ENCODE data around the gene RFC3.
"Not testable (repeated sequence)": the region's sequence is repeated elsewhere in the genome, so short reads cannot be mapped to it uniquely, and the experiment has no call there.

The RFC3 gene

GRCh38 chr13:33812829-33813228 is 5.1 kb upstream of the RFC3 start:
- not testable (repeated sequence) for DNase-seq (ENCODE audit: low spot score)

- no peak for DNase-seq (ENCODE audit: low spot score)
Measured at GRCh38 chr13:33815011-33815550, 2.9 kb upstream of the RFC3 start.

- DNase-seq (ENCODE audit: low spot score), result no peak
Measured at GRCh38 chr13:33816912-33817311, 1.0 kb upstream of the RFC3 start.

DNA sequence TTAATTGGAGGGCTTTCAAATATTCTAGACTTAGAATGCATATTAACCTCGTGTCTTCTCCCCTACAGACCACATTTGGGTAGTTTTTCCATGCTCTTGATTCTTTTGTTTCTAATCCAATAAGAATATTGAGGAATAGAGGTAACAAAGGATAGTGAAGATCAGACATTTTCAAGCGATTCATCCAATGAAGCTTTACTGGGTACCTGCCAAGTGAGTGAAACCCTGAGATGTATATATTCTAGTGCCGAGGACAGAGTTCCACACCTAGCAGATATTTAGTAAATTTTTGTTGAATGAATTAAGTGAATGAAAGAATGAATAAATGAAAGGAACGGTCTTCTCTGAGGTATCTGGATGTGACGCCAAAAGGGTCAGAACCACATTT is 442 bp upstream of the RFC3 start:
- DNase-seq (ENCODE audit: low spot score), result peak; percentile 34

- DNase-seq (ENCODE audit: low spot score), result no peak
Measured at GRCh38 chr13:33825083-33825482, 7.1 kb downstream of the RFC3 start.

DNA sequence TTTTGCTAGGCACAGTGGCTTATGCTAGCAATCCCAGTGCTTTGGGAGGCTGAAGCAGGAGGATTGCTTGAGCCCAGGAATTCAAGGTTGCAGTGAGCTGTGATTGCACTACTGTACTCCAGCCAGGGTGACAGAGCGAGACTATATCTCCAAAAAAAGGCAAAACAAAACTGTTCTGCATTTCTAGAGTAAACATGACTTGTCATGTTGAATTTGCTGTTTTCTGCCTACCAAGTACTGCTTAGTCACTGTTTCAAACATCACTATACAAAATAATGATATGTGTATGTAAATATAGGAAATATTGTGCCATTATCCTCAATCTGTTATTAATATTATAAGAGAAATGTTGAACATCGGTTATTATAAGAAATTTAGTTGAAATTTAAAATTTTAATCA is 9.2 kb downstream of the RFC3 start:
- DNase-seq (ENCODE audit: low spot score), result no peak

DNA sequence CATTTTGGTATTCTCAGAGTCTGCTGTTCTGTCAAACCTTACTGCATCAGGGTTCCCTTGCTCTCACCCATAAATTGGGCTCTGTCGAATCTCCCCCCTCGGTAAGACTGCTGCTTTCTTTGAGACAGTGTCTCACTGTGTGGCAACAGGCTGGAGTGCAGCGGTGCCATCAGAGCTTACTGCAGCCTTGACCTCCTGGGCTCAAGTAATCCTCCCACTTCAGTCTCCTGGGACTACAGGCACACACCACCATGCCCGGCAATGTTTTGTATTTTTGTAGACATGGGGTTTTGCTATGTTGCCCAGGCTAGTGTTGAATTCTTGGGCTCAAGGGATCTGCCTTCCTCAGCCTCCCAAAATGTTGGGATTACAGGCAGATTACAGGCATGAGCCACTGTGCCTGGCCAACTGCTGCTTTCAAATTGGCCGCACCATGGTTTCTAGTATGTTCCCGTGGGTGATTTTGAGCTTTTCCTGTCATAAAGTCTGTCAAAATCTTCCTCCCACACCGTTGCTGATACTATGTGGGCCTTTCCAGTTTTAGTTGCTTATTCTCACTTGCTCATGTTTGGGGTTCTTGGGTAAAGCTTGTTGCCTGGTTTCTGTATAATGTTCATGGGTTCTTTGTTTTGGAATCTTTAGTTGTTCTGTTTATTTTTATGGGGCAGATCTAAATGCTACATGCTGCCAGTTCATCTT is 10.6 kb downstream of the RFC3 start:
- DNase-seq (ENCODE audit: low spot score), result no peak

DNA sequence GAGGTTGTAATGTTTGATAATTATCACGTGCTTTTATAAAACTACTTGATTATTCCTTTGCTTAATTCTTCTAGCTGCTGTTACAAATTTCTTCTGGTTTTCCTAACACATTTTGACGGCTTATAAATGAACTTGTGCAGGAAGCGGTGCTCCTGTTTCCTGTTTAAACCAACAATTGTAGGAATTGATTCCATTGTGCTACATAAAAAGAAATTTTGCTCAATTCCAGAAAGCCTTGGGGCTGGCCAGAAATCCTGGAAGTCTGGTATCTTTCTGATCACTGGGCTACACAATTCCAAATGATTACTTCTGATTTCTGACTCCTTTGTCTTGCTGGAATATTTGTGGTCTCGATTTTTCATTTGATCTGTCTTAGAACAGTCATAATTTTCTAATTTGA is 14.9 kb downstream of the RFC3 start:
- no peak for DNase-seq (ENCODE audit: low spot score)

GRCh38 chr13:33838647-33839046 is 20.7 kb downstream of the RFC3 start:
- DNase-seq (ENCODE audit: low spot score), result no peak

DNA sequence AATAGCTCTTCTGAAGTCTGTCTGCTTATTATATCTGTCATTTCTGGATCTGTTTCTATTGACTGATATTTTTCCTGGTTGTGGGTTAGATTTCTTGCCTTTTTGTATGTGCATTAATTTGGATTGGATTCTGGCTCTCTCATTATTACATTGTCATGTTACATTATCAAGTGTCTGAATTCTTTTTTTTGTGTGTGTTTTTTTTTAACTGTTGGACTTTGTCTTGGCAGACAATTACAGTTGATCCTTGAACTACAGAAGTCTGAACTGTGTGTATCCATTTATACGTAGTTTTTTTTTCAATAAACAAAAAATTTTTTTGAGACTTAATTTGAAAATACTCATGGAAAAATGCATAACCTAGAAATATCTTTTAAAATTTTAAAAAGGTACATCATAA is 22.5 kb downstream of the RFC3 start:
- no peak for DNase-seq (ENCODE audit: low spot score)

GRCh38 chr13:33842207-33842606 is 24.3 kb downstream of the RFC3 start:
- no peak for DNase-seq (ENCODE audit: low spot score)

DNA sequence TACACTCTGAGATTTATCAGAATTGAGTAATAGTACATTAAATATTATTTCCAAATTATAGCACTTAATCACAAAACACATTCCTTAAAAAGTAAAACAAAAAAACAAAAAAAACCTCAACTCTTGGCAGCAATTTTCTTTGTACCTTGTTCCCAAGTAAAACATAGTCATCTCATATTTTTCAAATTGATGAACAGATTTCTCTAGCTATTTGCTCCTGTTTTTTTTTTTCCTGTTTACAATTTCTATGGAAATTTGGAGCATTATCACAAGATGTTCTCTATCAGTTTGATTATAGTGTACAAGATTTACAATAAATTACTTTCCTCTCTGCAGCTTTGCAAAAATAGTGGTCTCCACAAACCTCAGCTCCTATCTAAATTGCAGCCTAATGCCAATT is 25.0 kb downstream of the RFC3 start:
- DNase-seq (ENCODE audit: low spot score), result no peak

GRCh38 chr13:33845572-33846302 is 27.8 kb downstream of the RFC3 start:
- no peak for DNase-seq (ENCODE audit: low spot score)

- no peak for DNase-seq (ENCODE audit: low spot score)
Measured at GRCh38 chr13:33846303-33847062, 28.5 kb downstream of the RFC3 start.

- no peak for DNase-seq (ENCODE audit: low spot score)
Measured at GRCh38 chr13:33849211-33849610, 31.3 kb downstream of the RFC3 start.

- DNase-seq (ENCODE audit: low spot score), result no peak
Measured at GRCh38 chr13:33855371-33855895, 37.5 kb downstream of the RFC3 start.

DNA sequence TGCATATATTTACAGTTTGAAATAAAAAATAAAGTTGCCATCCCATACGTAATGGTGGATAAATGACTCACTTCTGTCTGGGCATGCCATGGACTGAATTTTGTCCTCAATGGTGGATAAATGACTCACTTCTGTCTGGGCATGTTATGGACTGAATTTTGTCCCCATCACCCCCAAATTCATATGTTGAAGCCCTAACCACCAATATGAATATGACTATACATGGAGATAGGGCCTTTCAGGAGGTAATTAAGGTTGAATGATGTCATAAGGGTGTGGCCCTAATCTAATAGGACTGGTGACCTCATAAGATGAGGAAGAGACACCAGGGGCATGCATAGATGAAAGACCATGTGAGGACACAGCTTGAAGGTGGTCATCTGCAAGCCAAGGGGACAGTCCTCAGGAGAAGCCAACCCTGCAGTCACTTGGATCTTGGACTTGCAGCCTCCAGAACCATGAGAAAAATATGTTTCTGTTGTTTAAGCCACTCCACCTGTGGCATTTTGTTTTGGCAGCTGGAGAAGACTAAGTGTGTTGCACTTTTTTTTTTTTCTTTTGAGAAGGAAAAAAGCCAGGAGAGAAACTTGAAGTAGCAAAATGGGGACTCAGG is 41.8 kb downstream of the RFC3 start:
- DNase-seq (ENCODE audit: low spot score), result peak; percentile 2

DNA sequence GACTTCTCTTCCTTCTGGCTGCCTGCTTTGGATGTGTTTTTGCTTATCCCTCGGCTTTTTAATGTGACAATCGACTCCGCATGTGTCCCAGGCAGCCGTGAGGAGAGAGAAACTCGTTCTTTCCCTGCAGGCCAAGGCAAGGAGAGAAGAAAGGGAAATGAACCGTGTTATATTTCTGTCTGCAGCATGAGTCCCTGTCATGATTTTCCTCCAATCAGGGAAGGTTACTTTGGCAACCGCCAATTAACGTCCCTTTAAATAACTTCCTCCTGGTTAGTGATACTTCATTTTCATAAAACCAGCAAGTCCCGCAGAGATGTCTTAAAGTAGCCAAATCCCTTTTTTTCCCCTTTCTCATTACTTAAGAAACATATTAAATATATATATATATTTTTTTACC is 42.6 kb downstream of the RFC3 start:
- DNase-seq (ENCODE audit: low spot score), result no peak

DNA sequence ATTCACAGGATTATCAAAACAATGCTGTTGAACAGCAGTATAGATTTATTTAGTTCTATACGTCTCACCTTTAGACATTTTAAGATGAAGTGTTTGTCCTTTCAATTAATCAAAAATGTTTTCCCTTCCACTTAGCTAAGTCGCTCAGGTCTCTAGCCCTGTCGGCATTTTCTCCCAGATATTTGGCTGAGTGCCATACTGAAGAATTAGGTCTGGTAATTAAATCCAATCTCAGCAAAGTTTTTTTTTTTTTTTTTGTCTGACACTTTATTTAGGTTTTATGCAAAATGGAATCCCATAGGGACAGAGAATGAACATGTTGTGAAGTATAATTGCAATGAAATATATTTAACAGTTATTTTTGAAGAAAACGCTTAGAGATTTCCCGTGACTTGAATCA is 44.1 kb downstream of the RFC3 start:
- DNase-seq (ENCODE audit: low spot score), result no peak

GRCh38 chr13:33863188-33863789 is 45.3 kb downstream of the RFC3 start:
- DNase-seq (ENCODE audit: low spot score), result no peak

DNA sequence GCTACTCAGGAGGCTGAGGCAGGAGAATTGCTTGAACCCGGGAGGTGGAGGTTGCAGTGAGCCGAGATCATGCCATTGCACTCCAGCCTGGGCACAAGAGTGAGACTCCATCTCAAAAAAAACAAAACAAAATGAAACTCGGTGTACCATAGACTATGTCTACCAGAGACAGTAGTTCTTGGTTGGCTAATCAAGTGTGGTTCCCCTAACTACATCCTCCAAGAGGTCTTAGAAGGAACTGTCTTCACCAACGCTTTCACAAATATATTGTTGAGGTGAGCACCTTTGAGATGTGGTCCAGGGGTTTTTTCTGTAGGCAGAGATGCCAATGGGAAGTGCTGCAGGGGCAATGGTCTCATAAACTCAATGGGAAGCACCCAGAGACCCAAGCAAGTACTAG is 48.0 kb downstream of the RFC3 start:
- DNase-seq (ENCODE audit: low spot score), result no peak

DNA sequence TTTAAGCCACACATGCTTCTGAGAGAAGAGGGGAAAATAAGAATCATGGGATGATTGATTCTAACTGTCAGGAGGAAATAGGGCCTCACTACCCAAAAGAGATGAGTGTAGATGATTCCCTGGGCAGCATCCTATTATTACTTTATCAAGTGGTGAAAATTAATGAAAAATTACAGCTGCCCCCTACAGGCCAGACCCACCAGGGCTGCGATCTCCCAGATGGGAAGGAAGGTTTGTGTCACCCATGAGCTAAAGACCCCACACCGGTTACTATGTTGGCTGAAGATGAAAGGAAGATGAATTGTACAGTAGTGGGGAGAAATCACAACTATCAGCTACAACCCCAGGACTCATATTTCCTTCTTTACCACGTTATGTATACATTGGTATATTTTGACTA is 49.5 kb downstream of the RFC3 start:
- DNase-seq (ENCODE audit: low spot score), result no peak
